Ovary (tissue), 3 donors: ENCODE results near the gene NEDD4L.

Experiments
- CTCF ChIP-seq, 3 donors: fragments of 450-650 bp in 2 of 3; fragments of 200-600 bp in 1 of 3; IDR thresholded peaks; one replicate each; pipeline versions ENCODE4 v1.5.1 to v1.8.0; 2016 to 2022; ENCODE audit warnings: antibody characterized with exemption in 3 of 3, mild to moderate bottlenecking in 1 of 3
- POLR2A ChIP-seq: fragments of 450-650 bp; IDR thresholded peaks from one replicate; pipeline ENCODE4 v1.6.1; 2017; ENCODE audit warnings: antibody characterized with exemption, mild to moderate bottlenecking, moderate library complexity
- donor health status: DM: no; HTN: no; CAD: no.

GRCh38 chr18:58354051-58354450 lies 310.0 kb downstream of the NEDD4L start:
- TF ChIP-seq CTCF (IDR thresholded peaks at IDR 0.05) (no peak), POLR2A (no peak)
